ENCODE measurements around the gene DYNLT5.

GRCh38 chr1:66773227-66773626, 21.0 kb downstream of the DYNLT5 start:
- TF ChIP-seq CTCF (IDR thresholded peaks at IDR 0.05 in 2 of 3, conservative IDR thresholded peaks at IDR 0.05 in 1 of 3; ENCODE audit: borderline replicate concordance in 1 of 3, insufficient read depth in 1 of 3, low read depth in 2 of 3, low read length in 2 of 3) (no peak), POLR2A (IDR thresholded peaks at IDR 0.05; ENCODE audit: borderline replicate concordance, extremely low read depth, insufficient read depth, insufficient read length) (no peak), EZH2 (IDR thresholded peaks at IDR 0.05) (no peak), REST (IDR thresholded peaks at IDR 0.05; ENCODE audit: low read depth) (no peak)

Data from HCT116 (cell line).